Measurements from ENCODE around the gene CTIF. TPM values are rescaled to one million over a fixed set of nuclear protein-coding genes. Genes with fewer than 3 reads are reported as not detected.
A peak's percentile ranks its signal among the peaks of the same experiment; 100 is the strongest.

Gene CTIF
- total RNA-seq, 1 experiment from 2014 or later = 19.7 TPM

DNA sequence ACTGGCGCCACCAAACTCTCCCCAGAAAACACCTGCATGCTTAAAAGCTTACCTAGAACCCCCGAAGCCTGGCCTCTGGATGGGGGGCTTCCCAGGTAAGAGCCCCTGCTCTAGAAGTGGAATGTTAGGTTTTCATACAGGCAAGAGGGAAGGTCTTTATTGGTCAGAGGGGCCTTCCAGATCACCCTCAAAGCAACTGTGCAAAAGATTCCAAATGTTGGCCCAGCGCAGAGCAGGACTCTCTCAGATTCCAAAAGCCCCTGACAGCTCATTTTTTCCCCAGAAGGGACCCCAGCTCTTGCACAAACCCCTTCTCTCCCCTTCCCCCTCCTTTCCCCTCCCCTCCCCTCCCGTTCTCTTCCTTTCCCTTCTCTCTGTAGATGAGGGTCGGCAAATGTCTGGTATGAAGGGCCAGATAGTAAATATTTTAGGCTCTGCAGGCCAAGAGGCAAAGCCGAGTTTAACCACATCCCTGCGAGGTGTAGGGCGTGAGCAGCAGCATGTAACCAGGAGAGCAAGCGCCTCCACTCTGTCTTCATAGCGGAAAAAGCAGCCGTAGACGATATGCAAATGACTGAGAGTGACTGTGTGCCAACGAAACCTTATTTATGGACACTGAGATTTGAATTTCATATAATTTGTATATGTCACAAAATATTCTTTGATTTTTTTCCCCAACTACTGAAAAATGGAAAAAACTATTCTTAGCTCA, 295.0 kb downstream of the CTIF start:
- DNase-seq (ENCODE audit: low read depth) = peak; percentile 76

DNA sequence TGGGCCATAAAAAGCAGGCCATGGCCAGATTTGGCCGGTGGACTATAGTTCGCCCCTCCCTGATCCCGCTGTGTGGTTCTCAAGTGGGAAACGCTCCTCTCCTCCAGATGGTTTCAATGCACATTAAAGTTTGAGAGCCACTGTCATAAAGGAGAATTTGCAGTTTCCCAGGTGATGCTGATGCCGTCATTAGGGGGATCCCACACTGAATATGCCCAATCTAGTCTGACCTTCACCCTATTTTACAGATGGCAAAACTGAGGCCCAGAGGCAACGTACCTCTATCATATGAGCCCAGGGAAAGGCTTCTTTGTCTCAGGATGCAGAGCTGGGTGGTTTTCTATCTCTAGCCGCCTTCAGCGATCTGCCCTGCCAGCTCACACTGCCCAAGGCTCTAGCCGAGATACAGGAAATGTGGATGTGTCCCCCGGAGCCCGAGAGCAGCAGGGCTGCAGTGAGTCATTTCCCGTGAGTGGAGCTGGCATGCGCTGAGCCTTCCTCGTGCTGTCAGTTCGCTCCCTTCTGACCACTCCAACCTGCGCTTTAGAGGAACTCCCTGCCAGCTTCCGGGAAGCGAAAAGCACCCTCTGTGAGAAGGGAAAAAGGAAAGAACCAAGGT, 295.7 kb downstream of the CTIF start:
- peak; percentile 99 for DNase-seq (ENCODE audit: low read depth)

DNA sequence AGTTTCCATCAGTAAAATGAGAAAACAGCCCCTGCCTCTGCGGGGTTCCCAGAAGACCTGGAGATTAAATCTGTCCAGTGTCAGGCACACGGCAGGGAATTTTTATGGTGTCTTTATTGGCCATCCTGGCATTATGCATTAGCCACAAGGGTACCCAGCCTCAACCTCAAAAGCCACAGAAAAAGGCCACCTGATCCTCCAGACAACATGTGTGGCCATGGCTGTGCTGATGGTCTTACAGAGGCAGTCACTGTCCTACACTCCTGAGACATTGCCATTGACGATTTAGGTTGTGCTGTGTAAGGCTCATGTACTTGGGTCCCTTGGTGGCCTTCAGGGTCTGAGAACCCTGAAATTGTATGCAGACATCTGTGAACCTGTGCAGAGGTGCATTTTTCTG, 296.3 kb downstream of the CTIF start:
- DNase-seq (ENCODE audit: low read depth) = peak; percentile 66

DNA sequence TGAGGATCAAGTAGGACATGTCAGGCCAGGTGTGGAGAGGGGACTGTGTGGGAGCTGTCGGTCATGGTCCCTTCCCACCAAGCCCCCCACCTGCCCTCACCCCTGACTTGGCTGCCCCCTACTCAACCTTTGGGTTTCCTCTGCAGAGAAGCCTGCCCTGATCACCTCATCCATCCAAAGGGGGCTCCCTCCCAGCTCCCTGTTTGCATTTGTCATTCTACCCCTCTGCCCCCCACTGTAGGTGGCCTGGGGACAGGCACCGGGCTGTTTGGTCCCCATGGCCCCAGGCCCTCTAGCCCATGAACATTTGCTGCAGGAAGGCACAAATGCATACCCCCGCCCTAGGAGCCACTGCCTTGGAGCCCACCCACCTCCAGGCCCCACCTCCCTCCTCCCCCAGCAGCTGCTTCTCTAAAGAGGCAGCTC, 296.9 kb downstream of the CTIF start:
- no peak for DNase-seq (ENCODE audit: low read depth)

DNA sequence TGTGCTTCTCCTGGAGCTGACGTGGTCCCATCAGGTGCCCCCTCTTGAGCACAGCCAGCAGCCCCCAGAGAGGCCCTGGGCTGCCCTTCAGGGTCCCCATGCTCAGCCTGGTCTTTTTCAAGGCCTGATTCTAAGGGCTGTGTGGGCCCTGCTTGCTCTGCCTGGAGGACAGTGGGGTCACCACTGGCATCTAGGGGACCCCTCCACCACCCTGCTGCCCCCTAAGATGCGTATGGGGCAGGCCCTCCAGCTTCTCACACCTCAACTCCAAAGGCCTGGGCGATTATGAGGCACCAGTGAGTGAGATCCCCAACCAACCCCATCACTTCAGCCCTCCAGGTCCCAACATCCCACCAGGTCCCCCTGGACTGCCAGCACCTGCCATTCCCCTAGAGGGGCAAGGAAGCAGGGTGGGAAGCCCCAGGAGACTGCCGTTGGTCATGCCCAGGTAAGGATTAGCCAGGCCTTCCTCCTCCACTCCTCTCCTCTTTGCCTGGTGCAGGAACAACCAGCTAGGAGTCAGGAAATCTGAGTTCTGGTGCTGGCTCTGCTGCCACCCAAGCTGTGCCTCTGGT, 297.5 kb downstream of the CTIF start:
- no peak for DNase-seq (ENCODE audit: low read depth)

DNA sequence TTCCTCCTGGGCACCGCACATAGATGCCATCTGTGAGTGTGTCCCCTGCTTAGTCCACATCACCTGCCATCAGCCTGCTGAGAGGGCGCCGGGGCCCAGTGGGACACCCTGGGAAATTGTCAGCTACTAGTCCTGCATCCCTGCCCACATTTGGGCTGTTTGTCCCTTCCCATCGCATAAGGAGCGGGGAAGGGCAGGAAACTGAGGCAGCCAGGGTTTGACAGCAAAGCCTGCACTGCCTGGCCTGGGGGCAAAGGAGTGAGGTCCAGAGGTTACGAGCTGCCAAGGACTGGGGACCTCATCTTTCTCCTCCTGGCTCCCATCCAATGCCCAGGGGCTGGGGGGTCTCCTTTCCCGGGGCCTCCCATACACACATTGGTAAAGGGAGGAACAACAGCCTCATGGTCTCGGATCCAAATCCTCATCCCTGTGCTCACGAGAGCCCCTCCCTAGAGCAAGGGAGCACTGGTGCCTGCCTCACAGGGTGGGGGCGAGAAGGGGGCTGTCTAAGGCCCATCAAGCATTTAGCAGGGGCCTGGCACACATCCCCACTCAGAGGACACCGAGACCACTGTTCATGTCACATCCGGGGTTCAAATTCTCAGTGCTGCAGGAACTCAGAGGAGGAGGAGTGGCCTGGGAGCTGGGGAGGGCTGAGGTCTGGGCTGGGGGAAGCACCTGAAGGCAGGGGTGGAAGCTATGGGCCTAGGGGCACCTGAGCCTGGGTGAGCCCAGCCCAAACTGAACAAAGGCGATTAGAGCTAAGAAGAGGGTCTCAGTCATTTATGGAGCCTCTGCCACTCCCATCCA, 298.2 kb downstream of the CTIF start:
- DNase-seq (ENCODE audit: low read depth) = no peak

DNA sequence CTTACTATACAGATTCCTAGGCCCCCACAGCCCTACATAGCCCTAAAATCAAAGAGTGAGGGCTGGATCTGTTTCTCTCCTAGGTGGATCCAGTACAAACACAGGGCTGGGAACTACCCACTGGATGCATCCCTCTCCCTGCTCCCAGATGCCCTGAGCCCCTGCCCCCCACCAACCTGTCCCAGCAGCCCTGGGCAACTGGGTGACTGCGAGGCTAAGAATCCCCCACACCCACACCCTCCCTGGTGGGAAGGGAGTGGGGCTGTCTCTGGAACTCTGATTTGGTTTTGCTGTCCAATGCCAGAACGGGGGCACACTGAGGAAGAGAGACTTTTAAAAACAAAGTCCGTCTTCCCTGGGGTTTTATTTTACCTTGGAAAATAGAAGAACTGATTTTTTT, 298.8 kb downstream of the CTIF start:
- DNase-seq (ENCODE audit: low read depth) = no peak

DNA sequence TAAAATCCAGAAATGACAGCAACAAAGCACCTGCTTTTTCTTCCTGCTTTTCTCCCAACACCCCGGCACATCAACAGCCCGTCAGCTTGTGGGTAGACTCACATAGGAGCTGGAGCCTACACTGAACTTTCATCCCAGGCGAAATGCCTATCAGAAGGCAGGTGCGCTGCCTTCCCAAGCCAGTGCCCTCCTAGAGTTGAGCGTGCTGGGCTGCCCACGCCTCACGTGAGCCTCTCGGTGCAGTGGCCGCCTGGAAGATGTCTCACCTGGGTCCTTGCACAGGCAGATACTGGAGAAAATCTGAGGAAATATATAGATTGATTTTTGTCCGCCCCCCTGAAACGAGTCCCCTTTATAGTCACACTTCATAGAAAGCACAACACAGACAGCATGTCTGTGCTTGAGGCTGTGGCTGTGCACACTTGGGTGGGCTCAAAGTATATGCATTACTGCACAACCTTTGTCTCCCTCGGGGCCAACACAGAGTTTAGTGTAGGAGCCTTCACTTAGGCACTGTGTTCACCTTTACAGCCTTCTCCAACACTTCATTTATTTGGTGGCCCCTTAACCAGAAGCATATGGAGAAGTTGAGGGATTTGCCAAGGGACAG, 299.4 kb downstream of the CTIF start:
- no peak for DNase-seq (ENCODE audit: low read depth)

DNA sequence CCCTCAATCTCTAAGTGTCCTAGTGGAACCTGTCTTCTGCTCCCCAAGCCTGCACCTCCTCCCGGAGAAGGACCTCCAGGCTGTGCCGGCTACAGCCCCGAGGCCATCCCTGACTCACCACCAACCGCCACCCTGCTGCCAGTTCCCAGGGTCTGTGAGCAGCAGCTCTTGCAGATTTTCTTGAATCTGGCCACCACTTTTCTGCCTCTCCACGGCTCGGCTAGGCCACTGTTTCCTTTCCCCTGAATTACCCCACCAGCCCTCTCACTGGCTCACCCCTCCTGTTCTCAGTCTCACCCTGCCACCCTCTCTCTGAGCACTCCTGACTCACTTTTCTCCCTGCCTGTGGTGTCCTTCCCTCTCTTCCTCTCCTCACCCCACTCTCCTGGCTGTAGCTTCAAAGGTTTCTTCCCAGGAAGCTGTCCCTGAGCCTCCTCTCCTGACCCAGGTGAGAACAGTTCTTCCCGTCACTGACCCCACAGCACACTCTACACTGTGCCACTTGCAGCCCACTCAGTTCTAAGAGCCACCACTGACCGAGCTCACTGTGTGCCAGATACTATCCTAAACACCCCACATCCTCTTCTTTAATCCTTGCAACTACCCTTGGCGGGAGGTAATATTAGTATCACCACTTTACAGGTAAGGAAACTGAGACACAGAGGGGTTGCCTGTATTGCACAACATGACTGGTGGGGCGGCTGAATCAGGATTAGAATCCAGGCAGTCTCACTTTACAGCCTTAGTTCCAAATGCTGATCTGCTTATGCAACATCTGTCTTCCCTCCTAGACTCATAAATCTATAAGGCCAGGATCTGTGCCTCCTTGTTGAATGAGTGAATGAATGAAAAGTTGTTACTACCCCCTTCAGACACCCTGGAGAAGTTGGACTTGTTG, 300.3 kb downstream of the CTIF start:
- peak; percentile 95 for DNase-seq (ENCODE audit: low read depth)

DNA sequence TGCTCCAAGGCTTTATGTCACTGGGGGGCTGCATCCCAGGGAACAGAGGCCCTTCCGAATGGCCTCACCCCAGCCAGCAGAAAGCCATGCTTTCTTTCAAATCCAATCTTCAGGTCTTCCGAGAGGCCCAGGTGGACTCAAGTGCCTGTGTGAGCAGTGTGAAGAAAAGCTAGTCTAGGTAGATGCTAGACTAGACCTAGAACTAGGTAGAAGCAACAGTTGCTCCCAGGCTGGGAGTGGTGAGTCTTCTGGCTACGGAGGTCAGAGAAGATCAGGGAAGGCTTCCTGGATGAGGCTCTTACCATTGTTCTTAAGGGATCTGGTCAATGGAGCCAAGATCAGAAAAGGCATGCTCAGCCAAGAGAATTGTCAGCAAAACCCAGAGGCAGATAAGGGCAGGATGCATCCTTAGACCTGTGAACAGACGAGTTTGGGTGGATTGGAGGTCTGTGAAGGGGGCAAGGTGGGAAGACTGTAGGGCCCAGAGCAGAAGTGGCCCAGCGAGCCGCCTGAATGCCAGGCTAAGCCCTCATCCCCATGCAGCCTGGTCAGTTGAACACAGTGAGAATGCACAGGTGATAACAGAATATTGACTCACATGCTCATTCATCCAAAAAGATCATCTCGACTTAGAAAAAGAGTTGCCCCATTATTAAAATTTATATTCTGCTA, 301.1 kb downstream of the CTIF start:
- DNase-seq (ENCODE audit: low read depth) = no peak

DNA sequence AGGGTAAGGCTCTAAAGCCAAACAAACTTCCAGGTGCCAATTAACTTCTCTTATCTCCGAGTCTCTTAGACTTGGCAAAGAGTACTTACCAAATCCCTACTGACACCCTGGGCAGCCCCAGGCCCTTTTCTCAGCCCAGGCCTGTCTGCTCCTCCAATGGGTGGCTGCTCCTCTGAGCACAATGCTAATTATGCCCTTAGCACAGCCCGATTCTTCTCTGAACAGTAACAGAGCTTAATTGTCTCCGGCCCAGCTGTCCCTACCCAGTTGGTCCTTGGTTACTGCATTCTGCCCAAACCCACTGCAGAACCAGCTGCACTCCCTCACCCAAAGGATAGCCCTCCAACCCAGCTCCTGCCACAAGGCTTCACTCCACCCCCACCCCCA, 301.7 kb downstream of the CTIF start:
- no peak for DNase-seq (ENCODE audit: low read depth)

DNA sequence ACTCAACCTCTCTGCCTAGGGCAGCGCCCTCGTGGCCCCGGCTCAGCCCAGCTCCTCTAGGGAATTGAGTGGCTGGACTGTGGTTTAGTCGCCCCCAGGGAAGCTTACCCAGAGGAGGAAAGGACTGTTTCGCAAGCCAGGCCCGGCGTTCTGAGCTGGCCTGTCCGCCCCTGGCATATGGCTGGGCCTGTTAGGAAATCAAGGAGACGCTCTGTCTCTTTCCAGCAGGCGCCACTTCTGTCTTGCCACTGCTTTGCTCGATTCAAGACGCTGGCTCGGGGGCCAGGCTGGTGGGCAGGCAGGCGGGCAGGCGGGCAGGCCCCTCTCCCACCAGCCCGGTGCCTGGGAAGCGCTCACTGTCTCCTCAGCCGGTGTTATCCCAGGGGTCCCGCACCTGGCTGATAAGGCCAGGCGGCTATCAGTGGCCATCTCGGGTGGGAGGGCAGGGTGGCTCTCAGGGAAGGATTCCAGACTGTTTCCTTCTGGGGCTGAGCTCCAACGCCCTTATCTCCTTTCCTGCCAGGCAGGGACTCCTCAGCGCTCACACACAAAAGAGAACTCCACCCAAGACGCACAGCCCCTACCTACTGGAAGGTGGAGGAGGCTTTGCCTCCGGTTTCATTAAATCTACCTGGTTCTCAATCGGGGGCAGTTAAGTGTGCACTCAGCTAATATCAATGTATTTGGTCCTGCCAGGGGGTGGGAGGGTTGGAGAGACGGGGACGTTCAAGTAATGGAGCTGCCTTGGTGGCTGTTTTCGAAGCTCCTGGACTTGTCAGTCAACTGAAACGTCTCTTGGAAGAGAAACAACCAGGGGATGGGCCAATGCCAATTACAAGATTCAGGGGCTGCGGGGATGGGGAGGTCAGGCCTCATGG, 302.8 kb downstream of the CTIF start:
- DNase-seq (ENCODE audit: low read depth) = peak; percentile 74

DNA sequence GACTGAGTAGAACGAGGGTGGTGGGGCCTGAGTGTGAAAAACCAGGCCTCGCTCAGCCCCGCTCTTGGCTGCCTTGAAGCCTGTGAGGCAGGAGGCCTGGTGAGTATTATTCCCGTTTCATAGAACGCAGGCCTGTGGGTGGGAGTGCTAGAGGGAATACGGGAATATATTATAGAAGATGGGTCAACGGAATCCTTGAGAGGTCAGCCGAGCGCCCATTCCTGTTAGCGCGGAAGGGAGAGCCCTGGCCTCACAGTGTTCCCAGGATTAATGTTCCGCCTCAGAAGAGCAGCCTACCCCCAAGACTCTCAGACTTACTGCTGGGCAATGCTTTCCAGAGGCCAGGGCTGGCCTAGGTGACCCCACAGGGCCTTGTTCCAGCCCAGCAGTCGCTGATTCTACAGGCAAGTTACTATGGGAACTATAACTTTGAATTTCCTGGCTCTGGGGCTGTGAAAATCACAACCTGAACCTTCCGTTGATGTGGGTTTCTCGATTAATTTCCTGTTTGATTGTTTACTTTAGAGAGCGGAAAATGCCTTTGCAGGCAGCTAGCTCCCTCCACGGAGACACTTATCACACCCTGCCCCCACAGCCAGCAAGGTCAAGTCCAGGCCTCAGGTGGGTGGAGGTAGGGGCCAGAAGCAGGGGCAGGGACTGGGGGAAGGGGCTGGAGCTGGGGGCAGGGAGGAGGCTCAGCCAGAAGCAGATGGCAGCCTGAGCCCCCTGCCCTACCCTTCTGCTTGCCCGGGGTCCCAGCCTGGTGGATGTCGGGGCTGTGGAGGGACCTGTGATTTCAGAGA, 303.6 kb downstream of the CTIF start:
- DNase-seq (ENCODE audit: low read depth) = peak; percentile 74

DNA sequence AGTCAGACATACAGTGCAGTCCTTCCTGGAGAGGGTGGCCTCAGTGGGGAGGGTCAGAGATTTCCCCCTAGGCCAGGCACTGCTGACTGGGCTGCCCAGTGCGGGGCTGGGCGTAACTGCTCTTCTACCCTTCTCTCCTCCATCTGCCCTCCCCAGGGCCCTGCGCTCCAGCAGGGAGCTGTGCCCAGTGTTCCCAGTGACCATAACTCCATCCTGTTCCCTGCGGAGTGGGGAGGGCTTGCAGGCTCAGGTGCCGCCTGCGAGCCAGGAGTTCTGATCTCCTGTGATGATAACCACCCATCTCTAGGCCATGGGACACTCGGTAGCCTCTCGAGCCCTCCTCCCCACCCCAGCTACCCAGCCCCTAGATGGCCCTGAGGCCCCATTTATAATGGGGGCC, 304.3 kb downstream of the CTIF start:
- DNase-seq (ENCODE audit: low read depth) = no peak

DNA sequence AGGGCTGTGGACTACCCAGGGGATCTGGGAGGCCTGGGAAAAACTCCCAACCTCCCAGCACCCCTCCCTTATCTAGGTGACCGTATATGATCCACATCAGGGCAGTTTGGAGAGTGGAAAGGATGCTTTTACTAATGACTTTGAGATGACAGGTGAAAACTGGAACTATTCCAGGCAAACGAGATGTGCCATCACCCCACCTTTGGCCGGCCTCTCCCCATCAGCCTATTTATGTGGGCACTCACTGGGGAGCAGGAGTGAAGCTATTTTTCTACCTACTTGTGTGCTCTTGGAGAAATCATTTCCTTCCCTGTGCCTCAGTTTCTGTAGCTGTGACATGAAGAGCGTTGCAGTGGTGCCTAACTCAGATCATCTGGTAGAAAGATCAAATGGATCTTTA, 304.8 kb downstream of the CTIF start:
- no peak for DNase-seq (ENCODE audit: low read depth)

DNA sequence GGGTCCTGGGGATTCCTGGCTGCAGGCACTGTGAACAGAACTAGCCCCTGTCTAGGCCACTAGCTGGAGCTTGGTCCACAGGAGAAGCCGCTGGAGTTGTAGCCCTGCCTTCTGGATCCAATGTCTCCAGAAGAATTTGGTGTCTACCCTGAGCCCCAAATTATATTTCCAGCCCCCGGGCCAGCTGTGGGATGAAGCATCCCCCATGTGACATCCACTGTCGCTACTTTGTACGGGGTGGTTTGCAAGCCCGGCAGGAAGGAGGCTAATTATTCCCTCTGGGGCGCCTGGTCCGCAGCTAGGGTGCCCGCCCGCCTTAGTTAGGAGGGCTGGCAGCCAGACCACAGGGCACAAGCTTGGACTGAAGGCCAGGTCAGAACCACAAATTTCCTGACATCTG, 305.4 kb downstream of the CTIF start:
- peak; percentile 19 for DNase-seq (ENCODE audit: low read depth)

DNA sequence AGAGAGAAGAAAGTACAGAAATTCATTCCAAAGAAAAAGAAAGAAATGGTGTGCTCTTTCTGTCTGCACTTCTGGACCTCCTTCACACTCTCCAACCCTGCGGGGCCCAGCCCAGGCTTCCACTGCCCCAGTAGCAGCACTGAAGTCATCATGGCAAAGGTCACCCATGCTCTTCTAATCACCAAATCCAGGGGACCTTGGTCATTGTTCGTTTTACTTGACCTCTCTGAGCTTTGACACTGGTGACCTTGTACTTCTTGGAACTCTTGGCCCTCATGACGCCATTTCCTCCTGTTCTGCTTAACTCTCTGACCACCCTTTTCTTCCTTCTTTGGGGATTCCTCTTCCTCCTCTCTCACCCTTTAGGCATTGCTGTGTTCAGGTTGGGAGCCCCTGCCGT, 306.3 kb downstream of the CTIF start:
- no peak for DNase-seq (ENCODE audit: low read depth)

DNA sequence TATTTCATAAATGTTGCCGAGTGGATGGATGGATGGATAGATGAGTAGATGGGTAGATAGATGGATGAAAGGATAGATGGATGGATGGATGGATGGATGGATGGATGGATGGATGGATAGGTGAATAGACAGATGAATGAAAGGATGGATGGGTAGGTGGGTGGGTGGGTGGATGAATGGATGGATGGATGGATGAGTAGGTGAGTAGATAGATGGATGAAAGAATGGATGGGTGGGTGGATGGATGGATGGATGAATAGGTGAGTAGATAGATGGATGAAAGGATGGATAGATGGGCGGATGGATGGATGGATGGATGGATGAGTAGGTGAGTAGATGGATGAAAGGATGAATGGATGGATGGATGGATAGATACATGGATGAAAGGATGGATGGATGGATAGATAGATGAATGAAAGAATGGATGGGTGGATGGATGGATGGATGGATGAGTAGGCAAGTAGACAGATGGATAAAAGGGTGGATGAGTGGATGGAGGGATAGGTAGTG, 307.6 kb downstream of the CTIF start:
- DNase-seq (ENCODE audit: low read depth) = no peak

All from M059J (cell line).